Gastrocnemius medialis (tissue), 4 donors: ENCODE measurements around the gene PPP1CA. TPM values are rescaled to one million over a fixed set of nuclear protein-coding genes. Genes with fewer than 3 reads are reported as not detected.

ENCODE experiments used
- ATAC-seq, 2 donors: fragments of 150-250 bp; one replicate each; pipeline ENCODE4 v1.9.1; 2016
- DNase-seq, 2 donors: peaks; one replicate each; pipeline ENCODE4 v3.0.0-alpha.2; 2019
- H3K27ac ChIP-seq, 4 donors: fragments of 200-600 bp; sonication (generic); 1 replicate in 1 of 4; 2 replicates in 3 of 4; pipeline ENCODE4 v1.5.1; 2016 to 2018; ENCODE audit warnings: mild to moderate bottlenecking in 2 of 4, moderate library complexity in 1 of 4
- H3K27me3 ChIP-seq, 3 donors: fragments of 200-600 bp; sonication (generic) in 2 of 3; 1 replicate in 1 of 3; 2 replicates in 2 of 3; pipeline versions ENCODE4 v1.5.1 to v1.6.0; 2016 to 2019; ENCODE audit warnings: mild to moderate bottlenecking in 1 of 3, moderate library complexity in 1 of 3
- H3K36me3 ChIP-seq, 2 donors: fragments of 200-600 bp; sonication (generic) in 1 of 2; one replicate each; pipeline ENCODE4 v1.5.1; 2017 to 2018
- H3K4me1 ChIP-seq, 2 donors: fragments of 200-600 bp; sonication (generic) in 1 of 2; one replicate each; pipeline ENCODE4 v1.5.1; 2016 to 2017; ENCODE audit warnings: mild to moderate bottlenecking in 2 of 2
- H3K4me3 ChIP-seq, 4 donors: fragments of 200-600 bp; sonication (generic) in 3 of 4; 1 replicate in 1 of 4; 2 replicates in 3 of 4; pipeline ENCODE4 v1.5.1; 2016 to 2019; ENCODE audit warnings: mild to moderate bottlenecking in 2 of 4
- H3K9me3 ChIP-seq, 3 donors: fragments of 200-600 bp; sonication (generic) in 2 of 3; 1 replicate in 1 of 3; 2 replicates in 2 of 3; pipeline ENCODE4 v1.5.1; 2016 to 2019
- POLR2A ChIP-seq, 2 donors: fragments of 450-650 bp; IDR thresholded peaks; one replicate each; pipeline ENCODE4 v1.6.1; 2017; ENCODE audit warnings: antibody characterized with exemption in 2 of 2, mild to moderate bottlenecking in 2 of 2, moderate library complexity in 2 of 2
- in situ Hi-C, 4 donors: fragments of 200-750 bp; cut with MboI; loops; one replicate each; pipeline versions ENCODE4 v1.15.0 to v1.8.0; 2017; ENCODE audit warnings: low sequenced_read_pairs in 4 of 4
- intact Hi-C: fragments of 100-400 bp; cut with DNase I; formaldehyde crosslinking; loops from one replicate; pipeline ENCODE4 v1.15.1; 2023; ENCODE audit warnings: low total_unique reads
- total RNA-seq, 4 donors: library from RNA; depleted of rRNA; stranded (reverse); fragments of >200 nt; gene quantifications; one replicate each; pipeline versions ENCODE4 v1.1.0 to v1.2.3, GENCODE V29; 2016
- TF ChIP-seq, protein P1 (sequence below), 5 experiments: fragments of 450-650 bp in 3 of 5; fragments of 200-600 bp in 2 of 5; sonication (generic) in 2 of 5; IDR thresholded peaks in 4 of 5; conservative IDR thresholded peaks in 1 of 5; 1 replicate in 4 of 5; 2 replicates in 1 of 5; pipeline ENCODE4 v1.5.1; 2016 to 2019; ENCODE audit warnings: antibody characterized with exemption in 5 of 5, mild to moderate bottlenecking in 3 of 5, moderate library complexity in 3 of 5

PPP1CA gene
- total RNA-seq, 4 donors from 2014 or later: 78.4 to 193 (median 124) TPM

DNA sequence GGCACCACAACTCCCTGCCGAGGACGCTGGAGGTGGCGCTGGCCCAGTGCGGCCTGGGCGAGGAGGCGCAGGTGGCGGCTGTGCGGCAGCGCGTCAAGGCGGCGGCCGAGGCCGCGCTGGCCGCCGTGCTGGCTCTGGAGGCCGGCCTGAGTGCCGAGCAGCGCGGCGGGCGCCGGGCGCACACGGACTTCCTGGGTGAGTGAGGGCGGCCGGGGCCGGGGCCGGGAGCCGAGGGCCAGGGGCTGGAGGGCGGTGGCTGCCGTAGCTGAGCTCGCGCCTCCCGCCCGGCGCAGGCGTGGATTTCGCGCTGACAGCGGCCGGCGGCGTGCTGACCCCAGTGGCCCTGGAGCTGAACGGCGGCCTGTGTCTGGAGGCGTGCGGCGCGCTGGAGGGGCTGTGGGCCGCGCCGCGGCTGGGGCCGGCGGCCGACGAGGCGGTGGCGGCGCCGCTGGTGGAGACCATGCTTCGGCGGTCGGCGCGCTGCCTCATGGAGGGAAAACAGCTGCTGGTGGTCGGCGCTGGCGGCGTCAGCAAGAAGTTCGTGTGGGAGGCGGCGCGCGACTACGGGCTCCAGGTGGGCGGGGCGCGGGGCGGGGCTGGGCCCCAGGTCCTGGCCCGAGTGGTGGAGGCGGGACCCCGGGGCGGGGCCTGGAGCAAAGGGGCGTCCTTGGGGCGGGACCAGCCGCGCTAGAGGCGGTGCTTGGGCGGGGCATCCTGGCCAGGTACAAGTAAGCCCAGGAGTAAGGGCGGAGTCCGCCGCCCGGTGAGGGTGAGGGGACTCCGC is 19.2 kb upstream of the PPP1CA start:
- no peaks in the 10 kb centered on the region for H3K27me3 ChIP-seq
- in situ Hi-C loops (no loop called here), intact Hi-C loops (loop anchor here (1.0 to 10.0 kb wide), 3 partner anchors 19 to 1366 kb away; partner anchors contain the start of genes GSTP1 and SF3B2)
- no peaks in the 10 kb centered on the region for H3K36me3 ChIP-seq
- peak; percentile 93 to 95 for DNase-seq
- H3K4me1 ChIP-seq: peaks cover 45 to 50% of the 10 kb centered on the region in 2 donors
- H3K9me3 ChIP-seq: no peaks in the 10 kb centered on the region
- TF ChIP-seq POLR2A (IDR thresholded peaks at IDR 0.05): peak; percentile 86 to 90
- TF ChIP-seq, protein P1, sequence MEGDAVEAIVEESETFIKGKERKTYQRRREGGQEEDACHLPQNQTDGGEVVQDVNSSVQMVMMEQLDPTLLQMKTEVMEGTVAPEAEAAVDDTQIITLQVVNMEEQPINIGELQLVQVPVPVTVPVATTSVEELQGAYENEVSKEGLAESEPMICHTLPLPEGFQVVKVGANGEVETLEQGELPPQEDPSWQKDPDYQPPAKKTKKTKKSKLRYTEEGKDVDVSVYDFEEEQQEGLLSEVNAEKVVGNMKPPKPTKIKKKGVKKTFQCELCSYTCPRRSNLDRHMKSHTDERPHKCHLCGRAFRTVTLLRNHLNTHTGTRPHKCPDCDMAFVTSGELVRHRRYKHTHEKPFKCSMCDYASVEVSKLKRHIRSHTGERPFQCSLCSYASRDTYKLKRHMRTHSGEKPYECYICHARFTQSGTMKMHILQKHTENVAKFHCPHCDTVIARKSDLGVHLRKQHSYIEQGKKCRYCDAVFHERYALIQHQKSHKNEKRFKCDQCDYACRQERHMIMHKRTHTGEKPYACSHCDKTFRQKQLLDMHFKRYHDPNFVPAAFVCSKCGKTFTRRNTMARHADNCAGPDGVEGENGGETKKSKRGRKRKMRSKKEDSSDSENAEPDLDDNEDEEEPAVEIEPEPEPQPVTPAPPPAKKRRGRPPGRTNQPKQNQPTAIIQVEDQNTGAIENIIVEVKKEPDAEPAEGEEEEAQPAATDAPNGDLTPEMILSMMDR (IDR thresholded peaks at IDR 0.05 in 4 of 5, conservative IDR thresholded peaks at IDR 0.05 in 1 of 5): peak in 2 of 5 experiments; percentile 13 to 28
- H3K27ac ChIP-seq: peak overlapping the region; percentile 78 to 97 (median 87)
- peak; percentile 67 to 82 for ATAC-seq
- peak overlapping the region; percentile 21 to 77 (median 54) for H3K4me3 ChIP-seq

DNA sequence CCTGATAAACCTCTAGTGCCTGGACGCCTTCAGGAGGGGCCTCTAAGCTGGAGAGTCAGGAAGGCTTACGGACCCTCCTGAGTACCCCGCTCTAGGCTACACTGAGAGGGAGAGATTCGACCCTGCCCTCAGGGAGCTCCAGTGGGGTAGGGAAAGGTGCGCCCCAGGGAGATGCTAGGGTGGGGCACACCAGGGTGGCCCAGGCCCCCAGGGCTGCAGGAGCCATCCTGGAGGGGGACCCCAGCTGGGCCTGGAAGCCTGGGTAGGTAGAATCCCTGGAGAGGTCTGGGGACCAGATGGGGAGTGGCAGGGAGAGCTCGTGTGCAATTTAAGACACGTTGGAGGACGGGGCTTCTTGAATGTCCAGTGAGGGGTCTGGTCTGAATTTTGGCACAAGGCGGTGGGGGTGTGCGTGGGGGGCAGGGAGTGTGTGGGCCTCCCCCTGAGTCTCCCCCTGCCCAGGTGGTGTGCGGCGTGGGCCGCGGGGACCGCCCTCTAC is 18.5 kb upstream of the PPP1CA start:
- Histone ChIP-seq H3K27me3 (no peaks in the 10 kb centered on the region), H3K4me1 (peaks cover 46 to 53% of the 10 kb centered on the region in 2 donors), H3K36me3 (no peaks in the 10 kb centered on the region), H3K27ac (peak overlapping the region; percentile 78 to 97 (median 87)), H3K4me3 (peak overlapping the region; percentile 21 to 77 (median 54)), H3K9me3 (no peaks in the 10 kb centered on the region)
- DNase-seq: no peak
- TF ChIP-seq POLR2A (IDR thresholded peaks at IDR 0.05): no peak
- TF ChIP-seq, protein P1 (IDR thresholded peaks at IDR 0.05 in 4 of 5, conservative IDR thresholded peaks at IDR 0.05 in 1 of 5): no peak
- ATAC-seq: peak; percentile 1 to 9
- in situ Hi-C loops (no loop called here), intact Hi-C loops (loop anchor here (10.0 kb wide), 2 partner anchors 165 to 1365 kb away; partner anchors contain the start of genes GSTP1 and SF3B2)

DNA sequence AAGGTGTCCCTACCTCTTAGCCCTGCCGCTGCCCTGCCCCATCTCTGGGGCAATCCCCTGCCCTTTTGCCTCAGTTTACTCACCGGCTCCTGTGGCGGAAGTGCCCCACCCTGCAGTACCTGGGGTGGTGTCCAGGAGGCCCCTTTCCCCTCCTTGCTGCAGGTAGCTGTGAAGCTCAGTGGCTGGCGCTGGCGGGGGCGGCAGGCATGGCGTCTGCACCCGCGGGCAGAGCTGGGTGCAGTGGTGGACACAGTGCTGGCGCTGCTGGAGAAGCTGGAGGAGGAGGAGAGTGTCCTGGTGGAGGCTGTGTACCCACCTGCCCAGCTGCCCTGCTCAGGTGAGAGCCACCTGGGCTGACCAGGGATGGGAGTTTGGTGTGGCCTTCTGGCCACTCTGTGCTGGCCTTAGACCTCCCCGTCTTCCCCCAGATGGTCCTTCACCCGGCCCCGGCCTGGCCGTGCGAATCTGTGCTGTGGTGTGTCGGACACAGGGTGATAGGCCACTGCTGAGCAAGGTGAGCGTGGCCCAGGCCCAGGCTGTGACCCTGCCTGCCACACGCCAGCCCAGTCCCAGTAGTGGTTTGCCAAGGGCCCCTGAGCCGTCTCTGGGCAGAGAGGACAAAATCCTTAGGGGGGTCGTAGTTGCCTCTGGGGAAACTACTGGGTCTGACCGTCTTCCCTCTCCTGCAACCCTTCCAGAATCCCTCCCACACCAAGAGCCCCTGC is 17.8 kb upstream of the PPP1CA start:
- ATAC-seq (no peak), DNase-seq (no peak)
- no peaks in the 10 kb centered on the region for H3K9me3 ChIP-seq
- peak overlapping the region; percentile 78 to 97 (median 87) for H3K27ac ChIP-seq
- in situ Hi-C loops (no loop called here), intact Hi-C loops (loop anchor here (10.0 kb wide), 2 partner anchors 165 to 1365 kb away; partner anchors contain the start of genes GSTP1 and SF3B2)
- H3K27me3 ChIP-seq: no peaks in the 10 kb centered on the region
- no peaks in the 10 kb centered on the region for H3K36me3 ChIP-seq
- H3K4me1 ChIP-seq: peaks cover 46 to 57% of the 10 kb centered on the region in 2 donors
- TF ChIP-seq, protein P1 (IDR thresholded peaks at IDR 0.05 in 4 of 5, conservative IDR thresholded peaks at IDR 0.05 in 1 of 5): no peak
- no peak for TF ChIP-seq POLR2A (IDR thresholded peaks at IDR 0.05)
- H3K4me3 ChIP-seq: peak overlapping the region in 1 of 4 donors; percentile 50

DNA sequence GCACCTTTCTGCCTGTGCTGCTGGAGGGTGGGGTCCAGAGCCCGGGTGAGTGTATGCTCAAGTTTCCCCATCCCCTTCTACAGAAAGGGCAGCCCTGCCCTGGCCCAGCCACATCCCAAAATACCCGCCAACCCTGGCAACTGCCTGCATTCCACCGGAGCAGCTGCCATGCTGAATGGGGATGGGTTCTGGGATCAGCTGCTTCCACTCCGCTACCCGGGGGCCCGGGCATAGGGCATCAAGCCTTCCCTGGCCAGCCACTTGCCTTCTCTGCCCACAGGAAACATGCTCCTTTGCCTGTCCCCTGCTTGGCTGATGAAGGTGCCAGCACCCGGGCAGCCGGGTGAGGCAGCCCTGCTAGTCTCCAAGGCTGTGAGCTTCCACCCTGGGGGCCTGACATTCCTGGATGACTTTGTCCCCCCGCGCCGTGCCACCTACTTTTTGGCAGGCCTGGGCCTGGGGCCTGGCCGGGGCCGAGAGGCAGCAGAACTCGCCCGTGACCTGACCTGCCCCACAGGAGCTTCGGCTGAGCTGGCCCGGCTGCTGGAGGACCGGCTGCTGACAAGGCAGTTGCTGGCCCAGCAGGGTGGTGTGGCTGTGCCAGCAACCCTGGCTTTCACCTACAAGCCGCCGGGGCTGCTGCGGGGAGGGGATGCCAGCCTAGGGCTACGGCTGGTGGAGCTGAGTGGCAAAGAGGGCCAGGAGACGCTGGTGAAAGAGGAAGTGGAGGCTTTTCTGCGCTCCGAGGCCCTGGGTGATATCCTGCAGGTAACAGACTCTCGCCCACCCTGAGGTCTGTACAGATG is 17.0 kb upstream of the PPP1CA start:
- intact Hi-C loops: no loop called here
- TF ChIP-seq, protein P1 (IDR thresholded peaks at IDR 0.05 in 4 of 5, conservative IDR thresholded peaks at IDR 0.05 in 1 of 5): no peak
- TF ChIP-seq POLR2A (IDR thresholded peaks at IDR 0.05): no peak
- Histone ChIP-seq H3K27me3 (no peaks in the 10 kb centered on the region), H3K4me1 (peaks cover 46 to 57% of the 10 kb centered on the region in 2 donors), H3K9me3 (no peaks in the 10 kb centered on the region), H3K36me3 (no peaks in the 10 kb centered on the region), H3K27ac (peak overlapping the region; percentile 78 to 97 (median 87)), H3K4me3 (peak overlapping the region in 2 of 4 donors; percentile 14 to 21)
- peak; percentile 8 to 52 for ATAC-seq
- peak in 1 of 2 donors; percentile 85 for DNase-seq
- in situ Hi-C loops: no loop called here
